Measurements from ENCODE around the gene TNNT2. TPM values are rescaled to one million over a fixed set of nuclear protein-coding genes. Genes with fewer than 3 reads are reported as not detected.

Gene TNNT2
- total RNA-seq (2014; rRNA removed; shearing (Covaris generic)), result not detected in 2 replicates

- no peak for DNase-seq (ENCODE audit: low read depth)
These were observed at the start of gene TNNT2 for GRCh38 chr1:201377611-201378092. Gene TNNT2 (minus strand): TSS chr1:201377680. CDS start chr1:201373254, 4,426 bp downstream.

GRCh38 chr1:201426479-201427310, 49.2 kb upstream of the TNNT2 start:
- DNase-seq (ENCODE audit: low read depth), result no peak

GRCh38 chr1:201424146-201424545, 46.7 kb upstream of the TNNT2 start:
- no peak for DNase-seq (ENCODE audit: low read depth)

DNA sequence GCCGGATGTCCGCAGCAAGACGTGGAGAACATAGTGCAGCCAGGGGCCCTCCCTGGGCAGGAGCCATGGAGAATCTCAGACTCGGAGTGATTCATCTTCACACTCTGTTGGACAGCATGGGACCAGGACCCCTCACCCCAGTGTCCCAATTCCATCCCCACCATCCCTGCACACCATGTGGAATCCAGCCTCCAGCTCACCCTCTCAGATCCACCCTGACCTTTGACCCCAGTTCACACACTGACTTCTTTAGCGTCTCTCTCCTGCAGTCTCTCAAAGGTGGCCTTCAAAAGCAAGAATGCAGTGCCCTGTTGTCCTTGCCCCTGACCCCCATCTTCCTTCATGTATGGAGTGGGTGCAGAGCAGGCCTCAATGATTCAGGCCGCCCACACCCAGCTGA, 46.2 kb upstream of the TNNT2 start:
- DNase-seq (ENCODE audit: low read depth), result no peak

GRCh38 chr1:201422436-201423030, 45.1 kb upstream of the TNNT2 start:
- DNase-seq (ENCODE audit: low read depth), result no peak

DNA sequence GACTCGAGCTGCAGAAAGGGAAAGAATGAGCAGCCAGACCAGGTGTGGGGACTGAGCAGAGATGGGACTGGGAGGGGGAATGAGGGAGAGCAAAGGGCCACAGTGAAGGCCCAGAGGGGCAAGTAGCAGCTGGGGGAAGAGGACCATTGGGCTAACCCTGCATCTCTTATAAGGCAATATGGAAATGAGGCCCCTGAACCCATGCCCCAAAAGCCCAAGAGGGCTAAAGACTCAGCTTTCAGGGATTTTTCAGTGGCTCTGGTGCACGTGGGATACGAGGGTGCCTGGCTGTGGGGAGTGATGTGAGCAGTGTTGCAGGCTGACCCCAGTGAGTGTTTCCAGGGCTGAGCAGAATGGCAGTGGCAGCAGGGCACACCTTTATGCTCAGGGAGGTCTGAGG, 44.5 kb upstream of the TNNT2 start:
- no peak for DNase-seq (ENCODE audit: low read depth)

DNA sequence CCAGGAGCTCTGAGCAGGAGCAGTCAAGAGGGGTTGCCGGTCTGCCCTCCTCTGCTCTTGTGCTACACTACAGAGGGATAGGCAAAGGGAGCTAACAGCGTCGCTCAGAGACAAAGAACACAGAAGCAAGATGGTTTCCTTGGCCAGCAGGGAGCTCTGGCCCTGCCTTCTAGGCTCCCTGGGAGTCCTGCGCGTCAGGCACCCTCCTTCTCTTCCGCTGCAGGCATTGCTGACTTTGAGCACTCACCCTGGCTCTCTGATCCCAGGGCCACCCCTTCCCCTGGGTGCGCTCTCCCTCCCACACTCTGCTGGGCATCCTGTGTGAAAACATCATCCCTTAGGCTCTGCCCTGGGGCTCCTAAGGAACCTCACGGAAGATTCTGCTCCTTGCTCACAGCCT, 43.6 kb upstream of the TNNT2 start:
- no peak for DNase-seq (ENCODE audit: low read depth)

- no peak for DNase-seq (ENCODE audit: low read depth)
These were observed 43.1 kb upstream of the TNNT2 start for GRCh38 chr1:201420608-201421002.

DNA sequence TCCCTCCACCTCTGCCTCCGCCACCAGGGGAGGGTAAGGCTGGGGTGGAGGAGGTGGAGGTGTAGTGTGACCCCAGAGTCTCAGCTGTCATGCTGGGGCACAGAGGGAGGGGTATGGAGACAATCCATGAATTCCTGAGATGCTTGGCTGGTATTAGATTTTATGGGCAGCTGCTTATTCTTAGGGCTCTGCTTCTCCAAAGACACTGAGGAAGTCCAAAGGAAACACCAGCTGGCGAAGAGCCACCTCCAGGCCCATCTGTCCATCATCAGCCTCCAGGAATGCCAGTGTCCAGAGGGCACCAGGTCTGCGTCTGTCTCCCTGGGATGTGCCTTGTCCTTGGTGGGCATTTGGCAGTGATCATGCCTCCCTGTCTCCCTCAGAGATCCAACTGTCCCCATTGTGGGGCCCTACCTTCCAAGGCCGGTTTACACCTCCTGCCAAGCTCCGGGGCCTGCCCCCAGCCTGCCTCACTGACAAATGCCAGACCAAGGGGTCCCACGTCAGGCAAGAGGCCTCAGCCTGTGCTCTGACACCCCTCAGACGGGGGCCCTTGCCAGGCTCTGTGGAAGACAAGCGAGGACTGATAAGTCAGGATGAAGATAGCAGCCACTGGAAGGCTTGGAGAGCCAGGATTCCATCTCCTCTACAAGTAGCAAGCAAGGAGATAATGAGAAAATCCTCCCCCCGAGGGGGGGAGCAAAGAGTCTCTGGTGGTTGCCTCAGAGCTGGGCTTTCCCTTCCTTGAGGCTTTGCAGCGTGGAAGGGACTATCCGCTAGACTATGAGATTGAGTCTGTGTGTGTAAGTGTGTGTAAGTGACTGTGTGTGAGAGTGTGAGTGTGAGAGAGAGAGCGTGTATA, 42.5 kb upstream of the TNNT2 start:
- no peak for DNase-seq (ENCODE audit: low read depth)

GRCh38 chr1:201419256-201419655, 41.8 kb upstream of the TNNT2 start:
- no peak for DNase-seq (ENCODE audit: low read depth)

GRCh38 chr1:201418461-201418860, 41.0 kb upstream of the TNNT2 start:
- no peak for DNase-seq (ENCODE audit: low read depth)

DNA sequence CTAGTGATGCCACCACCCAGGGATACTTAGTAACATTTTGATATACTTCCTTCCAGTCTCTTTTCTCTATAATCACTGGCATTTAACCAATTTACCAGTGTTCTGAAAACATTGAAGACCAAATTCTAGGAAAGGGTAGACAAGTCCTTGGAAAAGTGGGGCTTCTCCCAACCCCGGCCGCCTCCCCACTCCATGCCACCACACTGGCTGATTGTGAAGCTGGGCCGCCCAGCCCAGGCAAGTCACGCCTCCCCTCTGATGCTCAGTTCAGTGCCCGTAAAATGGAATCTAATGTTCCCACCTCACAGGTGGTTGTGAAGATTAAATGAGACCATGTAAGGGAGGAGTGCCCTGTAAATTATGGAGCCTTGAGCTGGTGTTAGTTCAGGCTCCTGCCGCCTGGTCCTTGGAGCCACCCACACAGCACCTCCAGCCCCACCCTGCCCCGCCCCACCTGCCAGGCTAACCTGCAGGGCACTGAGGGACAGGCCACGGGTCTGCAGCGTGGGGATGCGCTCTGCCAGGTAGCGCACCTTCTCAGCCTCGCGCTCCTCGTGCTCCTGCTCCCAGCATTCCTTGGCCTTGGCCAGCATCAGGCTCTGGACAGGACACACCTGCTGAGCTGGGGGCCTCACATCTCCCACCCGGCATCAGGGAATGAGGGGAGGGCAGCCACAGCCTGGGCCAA, 36.7 kb upstream of the TNNT2 start:
- DNase-seq (ENCODE audit: low read depth), result no peak

DNA sequence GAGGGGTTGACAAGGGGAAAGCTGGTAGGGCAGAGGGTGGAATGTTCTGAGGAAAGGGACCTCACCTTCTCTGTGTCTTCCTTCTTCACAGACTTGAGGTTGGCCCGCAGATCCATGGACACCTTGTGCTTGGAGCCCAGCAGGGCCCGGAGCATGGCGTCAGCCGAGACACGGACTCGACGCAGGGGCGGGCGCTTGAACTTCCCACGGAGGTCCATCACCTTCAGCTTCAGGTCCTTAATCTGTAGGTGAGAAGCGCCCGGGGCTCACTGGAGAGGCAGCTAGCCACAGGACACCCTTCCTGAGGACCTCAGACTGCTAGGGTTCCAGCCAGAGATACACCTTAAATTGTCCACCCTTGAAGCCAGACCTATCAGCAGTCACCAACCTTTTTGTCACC, 33.8 kb upstream of the TNNT2 start:
- no peak for DNase-seq (ENCODE audit: low read depth)

GRCh38 chr1:201409440-201409839, 32.0 kb upstream of the TNNT2 start:
- no peak for DNase-seq (ENCODE audit: low read depth)

GRCh38 chr1:201408834-201409200, 31.3 kb upstream of the TNNT2 start:
- DNase-seq (ENCODE audit: low read depth), result no peak

- DNase-seq (ENCODE audit: low read depth), result peak; percentile 60
These were observed 30.8 kb upstream of the TNNT2 start for GRCh38 chr1:201408176-201408833.

DNA sequence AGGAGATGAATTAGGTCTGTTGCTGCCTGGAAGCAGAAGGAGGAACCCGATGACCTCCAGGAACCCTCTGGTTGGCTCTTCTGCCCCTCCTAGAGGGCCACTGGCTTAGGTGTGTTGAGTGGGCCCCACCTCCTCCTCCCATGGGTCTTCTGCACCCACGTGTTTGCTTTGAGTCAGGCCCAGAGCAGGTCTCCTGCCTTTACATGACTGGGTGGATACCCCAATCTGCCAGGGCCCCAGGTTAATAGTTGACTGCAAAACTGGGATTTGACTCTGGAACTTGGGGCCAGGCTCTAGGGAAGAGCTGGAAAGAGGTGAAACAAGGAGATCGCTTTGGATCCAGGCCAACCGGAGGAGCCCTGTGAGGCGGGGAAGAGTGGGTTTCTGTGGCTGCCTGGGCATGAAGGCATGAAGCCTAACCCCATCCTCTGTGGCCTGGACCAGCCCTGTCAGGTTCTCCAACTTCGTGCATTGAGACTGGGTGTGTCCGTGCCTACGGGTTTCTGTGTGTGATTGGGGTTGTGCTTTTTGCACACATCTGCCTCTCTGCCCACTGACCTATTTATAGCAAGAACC, 29.4 kb upstream of the TNNT2 start:
- no peak for DNase-seq (ENCODE audit: low read depth)

GRCh38 chr1:201405484-201405831, 28.0 kb upstream of the TNNT2 start:
- peak; percentile 33 for DNase-seq (ENCODE audit: low read depth)

DNA sequence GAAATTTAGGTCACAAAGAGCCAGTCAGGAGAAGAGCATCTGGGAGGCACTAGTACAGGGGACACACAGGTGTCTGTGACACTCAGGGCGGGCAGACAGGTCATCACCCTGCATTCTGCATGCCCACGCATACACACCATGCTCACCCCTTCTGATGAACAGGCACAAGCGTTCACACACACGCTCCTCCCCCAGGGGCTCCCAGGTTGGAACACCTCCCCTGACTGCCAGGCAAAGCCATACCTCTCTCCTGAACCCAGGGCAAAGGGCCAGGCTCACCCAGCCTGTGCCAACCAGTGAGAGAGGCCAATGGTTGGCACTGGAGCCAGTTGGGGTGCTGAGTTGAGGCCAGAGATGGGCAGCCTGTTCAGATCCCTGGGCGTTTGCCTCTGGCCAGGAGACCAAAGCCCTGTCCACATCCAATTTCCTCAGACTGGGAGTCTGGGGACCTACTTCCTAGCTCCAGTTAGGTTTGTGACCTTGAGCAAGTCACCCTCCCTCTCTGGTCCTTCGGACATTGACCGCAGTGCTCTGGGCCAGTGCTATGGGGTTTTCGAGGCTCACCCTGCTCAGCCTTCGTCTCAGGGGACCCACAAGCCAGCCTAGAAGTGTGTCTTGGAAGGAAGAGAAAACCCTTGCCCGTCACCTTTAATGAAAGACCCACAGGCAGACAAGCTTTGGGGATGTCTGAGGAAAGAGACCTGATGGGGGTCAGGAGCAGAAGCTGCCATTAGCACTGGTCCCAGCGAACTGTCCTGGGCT, 27.4 kb upstream of the TNNT2 start:
- DNase-seq (ENCODE audit: low read depth), result no peak

- no peak for DNase-seq (ENCODE audit: low read depth)
These were observed 26.6 kb upstream of the TNNT2 start for GRCh38 chr1:201404055-201404454.

Measured in RPMI7951 (cell line).